ENCODE data around the gene CD8A.

Gene CD8A

GRCh38 chr2:86776532-86776931 is 14.2 kb downstream of the CD8A start:
- Histone ChIP-seq H3K27me3 (ENCODE audit: control insufficient read depth, low read length) (no peaks in the 10 kb centered on the region), H3K9me3 (ENCODE audit: control insufficient read depth, insufficient read depth, low read length) (no peaks in the 10 kb centered on the region), H3K4me3 (ENCODE audit: low read length) (no peak overlapping the region), H3F3A (ENCODE audit: control insufficient read depth, insufficient read depth) (no peaks in the 10 kb centered on the region), H3K4me1 (ENCODE audit: control insufficient read depth, low read length) (no peaks in the 10 kb centered on the region; the same call in 1 of the 2 replicates), H3K9me2 (replicated peaks; ENCODE audit: control insufficient read depth, low read length) (no peaks in the 10 kb centered on the region), H4K20me1 (ENCODE audit: control insufficient read depth, insufficient read depth, low read depth, low read length) (no peaks in the 10 kb centered on the region), H3K36me3 (ENCODE audit: control insufficient read depth, low read length) (peaks cover 38% of the 10 kb centered on the region), H3K4me2 (ENCODE audit: low read length) (no peak overlapping the region), H3K27ac (ENCODE audit: low read depth, low read length) (no peak overlapping the region), H3K79me2 (ENCODE audit: control insufficient read depth, low read length) (no peaks in the 10 kb centered on the region)
- TF ChIP-seq EZH2phosphoT487 (IDR thresholded peaks at IDR 0.05; ENCODE audit: borderline replicate concordance, low read length) (no peak), CTCF (IDR thresholded peaks at IDR 0.05; ENCODE audit: low read depth, low read length, poor library complexity, severe bottlenecking) (no peak)

DNA sequence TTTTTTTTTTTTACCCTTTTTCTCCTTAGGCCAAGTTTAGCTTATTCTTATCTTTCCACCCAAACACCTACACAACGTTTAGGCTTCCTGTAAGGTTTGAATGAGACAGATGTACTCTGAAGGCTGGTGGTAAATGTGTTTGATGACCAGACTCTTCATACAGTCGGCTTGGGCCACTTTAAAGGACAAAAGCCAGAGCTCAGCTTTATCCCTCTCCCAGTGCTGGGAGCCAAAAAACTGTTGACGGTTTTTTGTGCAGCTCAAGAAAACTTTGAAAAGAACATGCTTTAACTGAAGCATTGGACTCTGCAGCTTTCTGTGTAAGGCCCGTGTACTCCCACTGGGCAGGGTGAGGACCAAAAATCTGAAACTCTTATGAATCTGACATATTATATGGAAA is 15.4 kb downstream of the CD8A start:
- TF ChIP-seq CTCF (IDR thresholded peaks at IDR 0.05; ENCODE audit: low read depth, low read length, poor library complexity, severe bottlenecking) (no peak), EZH2phosphoT487 (IDR thresholded peaks at IDR 0.05; ENCODE audit: borderline replicate concordance, low read length) (no peak)
- Histone ChIP-seq H3K27me3 (ENCODE audit: control insufficient read depth, low read length) (no peaks in the 10 kb centered on the region), H3K4me3 (ENCODE audit: low read length) (no peak overlapping the region), H3F3A (ENCODE audit: control insufficient read depth, insufficient read depth) (no peaks in the 10 kb centered on the region), H3K27ac (ENCODE audit: low read depth, low read length) (no peak overlapping the region), H3K4me2 (ENCODE audit: low read length) (no peak overlapping the region), H3K4me1 (ENCODE audit: control insufficient read depth, low read length) (no peaks in the 10 kb centered on the region), H3K9me2 (replicated peaks; ENCODE audit: control insufficient read depth, low read length) (no peaks in the 10 kb centered on the region), H3K79me2 (ENCODE audit: control insufficient read depth, low read length) (no peaks in the 10 kb centered on the region), H3K36me3 (ENCODE audit: control insufficient read depth, low read length) (peaks cover 50% of the 10 kb centered on the region), H3K9me3 (ENCODE audit: control insufficient read depth, insufficient read depth, low read length) (no peaks in the 10 kb centered on the region), H4K20me1 (ENCODE audit: control insufficient read depth, insufficient read depth, low read depth, low read length) (no peaks in the 10 kb centered on the region)

DNA sequence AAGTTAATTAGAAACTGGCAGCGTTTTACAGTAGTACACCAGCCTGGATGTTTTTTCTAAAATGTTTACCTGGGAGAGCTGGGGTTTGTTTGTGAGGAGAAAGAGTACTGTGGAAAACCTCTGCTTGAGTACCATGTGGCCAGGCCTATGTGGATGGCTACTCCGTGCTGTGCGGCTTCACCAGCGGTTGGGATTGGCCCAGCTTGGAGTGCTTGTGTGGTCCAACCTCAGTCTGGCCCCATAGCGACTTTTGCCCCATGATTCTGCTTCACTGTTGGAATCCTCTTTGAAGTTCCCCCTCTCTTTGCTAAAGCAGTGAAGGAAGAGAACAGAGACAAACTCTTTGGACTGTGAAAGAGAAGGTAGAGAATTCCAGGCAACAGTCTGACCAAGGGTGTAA is 15.9 kb downstream of the CD8A start:
- no peaks in the 10 kb centered on the region for H3F3A ChIP-seq (ENCODE audit: control insufficient read depth, insufficient read depth)
- H3K36me3 ChIP-seq (ENCODE audit: control insufficient read depth, low read length), result peaks cover 54% of the 10 kb centered on the region
- no peaks in the 10 kb centered on the region for H3K9me2 ChIP-seq (replicated peaks; ENCODE audit: control insufficient read depth, low read length)
- no peak overlapping the region for H3K27ac ChIP-seq (ENCODE audit: low read depth, low read length)
- H3K4me3 ChIP-seq (ENCODE audit: low read length), result no peak overlapping the region
- H3K4me2 ChIP-seq (ENCODE audit: low read length), result no peak overlapping the region
- no peaks in the 10 kb centered on the region for H3K4me1 ChIP-seq (ENCODE audit: control insufficient read depth, low read length)
- no peaks in the 10 kb centered on the region for H4K20me1 ChIP-seq (ENCODE audit: control insufficient read depth, insufficient read depth, low read depth, low read length)
- TF ChIP-seq CTCF (IDR thresholded peaks at IDR 0.05; ENCODE audit: low read depth, low read length, poor library complexity, severe bottlenecking) (no peak), EZH2phosphoT487 (IDR thresholded peaks at IDR 0.05; ENCODE audit: borderline replicate concordance, low read length) (no peak)
- H3K79me2 ChIP-seq (ENCODE audit: control insufficient read depth, low read length), result no peaks in the 10 kb centered on the region
- H3K9me3 ChIP-seq (ENCODE audit: control insufficient read depth, insufficient read depth, low read length), result no peaks in the 10 kb centered on the region
- H3K27me3 ChIP-seq (ENCODE audit: control insufficient read depth, low read length), result no peaks in the 10 kb centered on the region

- H3K4me3 ChIP-seq (ENCODE audit: low read length), result no peak overlapping the region
- H4K20me1 ChIP-seq (ENCODE audit: control insufficient read depth, insufficient read depth, low read depth, low read length), result no peaks in the 10 kb centered on the region
- TF ChIP-seq CTCF (IDR thresholded peaks at IDR 0.05; ENCODE audit: low read depth, low read length, poor library complexity, severe bottlenecking) (no peak), EZH2phosphoT487 (IDR thresholded peaks at IDR 0.05; ENCODE audit: borderline replicate concordance, low read length) (no peak)
- H3K9me3 ChIP-seq (ENCODE audit: control insufficient read depth, insufficient read depth, low read length), result no peaks in the 10 kb centered on the region
- H3F3A ChIP-seq (ENCODE audit: control insufficient read depth, insufficient read depth), result no peaks in the 10 kb centered on the region
- H3K9me2 ChIP-seq (replicated peaks; ENCODE audit: control insufficient read depth, low read length), result no peaks in the 10 kb centered on the region
- no peaks in the 10 kb centered on the region for H3K79me2 ChIP-seq (ENCODE audit: control insufficient read depth, low read length)
- H3K27me3 ChIP-seq (ENCODE audit: control insufficient read depth, low read length), result no peaks in the 10 kb centered on the region
- H3K36me3 ChIP-seq (ENCODE audit: control insufficient read depth, low read length), result peaks cover 73% of the 10 kb centered on the region
- no peaks in the 10 kb centered on the region for H3K4me1 ChIP-seq (ENCODE audit: control insufficient read depth, low read length)
- H3K27ac ChIP-seq (ENCODE audit: low read depth, low read length), result no peak overlapping the region
- no peak overlapping the region for H3K4me2 ChIP-seq (ENCODE audit: low read length)
Observed at GRCh38 chr2:86772611-86773010, 18.1 kb downstream of the CD8A start.
